WTC11 (cell line): Measurements from ENCODE around the gene GNB2.

Source experiments
- ATF2 ChIP-seq: sonication (generic); formaldehyde crosslinking; IDR thresholded peaks from 2 replicates; pipeline ENCODE4 v1.8.1; 2022; ENCODE audit warnings: low read depth, missing genetic modification reagents, borderline replicate concordance
- ATF3 ChIP-seq: sonication (generic); formaldehyde crosslinking; conservative IDR thresholded peaks from 2 replicates; pipeline ENCODE4 v1.8.1; 2022; ENCODE audit warnings: mild to moderate bottlenecking, missing genetic modification reagents
- CREB1 ChIP-seq: sonication (generic); formaldehyde crosslinking; IDR thresholded peaks from 2 replicates; pipeline ENCODE4 v1.8.0; 2023; ENCODE audit warnings: mild to moderate bottlenecking, missing genetic modification reagents
- CTCF ChIP-seq: fragments of 200-600 bp; IDR thresholded peaks from 2 replicates; pipeline ENCODE4 v1.8.0; 2022; ENCODE audit warnings: antibody characterized with exemption
- FOXJ3 ChIP-seq: sonication (generic); formaldehyde crosslinking; IDR thresholded peaks from 2 replicates; pipeline ENCODE4 v1.9.0; 2021; ENCODE audit warnings: missing genetic modification reagents, mild to moderate bottlenecking, borderline replicate concordance
- GABPB1 ChIP-seq: sonication (generic); formaldehyde crosslinking; IDR thresholded peaks from 2 replicates; pipeline ENCODE4 v1.8.1; 2023; ENCODE audit warnings: mild to moderate bottlenecking, missing genetic modification reagents
- MAX ChIP-seq: sonication (generic); formaldehyde crosslinking; IDR thresholded peaks from 2 replicates; pipeline ENCODE4 v1.8.0; 2022; ENCODE audit warnings: mild to moderate bottlenecking, missing genetic modification reagents
- NR3C1 ChIP-seq: sonication (generic); formaldehyde crosslinking; conservative IDR thresholded peaks from 2 replicates; pipeline ENCODE4 v1.8.1; 2023; ENCODE audit warnings: low read depth, mild to moderate bottlenecking, missing genetic modification reagents
- SMAD4 ChIP-seq: sonication (generic); formaldehyde crosslinking; IDR thresholded peaks from 2 replicates; pipeline ENCODE4 v1.8.0; 2022; ENCODE audit warnings: mild to moderate bottlenecking, missing genetic modification reagents
- TP53 ChIP-seq: sonication (generic); formaldehyde crosslinking; IDR thresholded peaks from 2 replicates; pipeline ENCODE4 v1.8.1; 2023; ENCODE audit warnings: mild to moderate bottlenecking, missing genetic modification reagents
- USF2 ChIP-seq: sonication (generic); formaldehyde crosslinking; IDR thresholded peaks from 2 replicates; pipeline ENCODE4 v1.8.1; 2023; ENCODE audit warnings: mild to moderate bottlenecking, missing genetic modification reagents, moderate library complexity
- ZBTB43 ChIP-seq: sonication (generic); formaldehyde crosslinking; IDR thresholded peaks from 2 replicates; pipeline ENCODE4 v1.8.1; 2023; ENCODE audit warnings: mild to moderate bottlenecking, missing genetic modification reagents
- ZNF512 ChIP-seq: sonication (generic); formaldehyde crosslinking; IDR thresholded peaks from 2 replicates; pipeline ENCODE4 v1.8.1; 2022; ENCODE audit warnings: missing genetic modification reagents, borderline replicate concordance

- TF ChIP-seq NR3C1 (CRISPR knock-in tag): no peak
- TF ChIP-seq CTCF: no peak
- no peak for TF ChIP-seq USF2
- TF ChIP-seq ZNF512: no peak
- TF ChIP-seq CREB1 (CRISPR knock-in tag): no peak
- no peak for TF ChIP-seq ATF2 (CRISPR knock-in tag)
- TF ChIP-seq SMAD4: no peak
- no peak for TF ChIP-seq GABPB1 (CRISPR knock-in tag)
- no peak for TF ChIP-seq MAX (CRISPR knock-in tag)
- TF ChIP-seq ZBTB43 (CRISPR knock-in tag): no peak
- no peak for TF ChIP-seq FOXJ3
- TF ChIP-seq TP53 (CRISPR knock-in tag): no peak
- no peak for TF ChIP-seq ATF3
Measured at GRCh38 chr7:100710452-100710851, 36.9 kb downstream of the GNB2 start.
